Measurements from ENCODE around the gene TOMM20. TPM values are rescaled to one million over a fixed set of nuclear protein-coding genes. Genes with fewer than 3 reads are reported as not detected.

Gene TOMM20
- total RNA-seq, 4 donors from 2014 or later, result 73.6 to 91.7 (median 83.0) TPM

DNA sequence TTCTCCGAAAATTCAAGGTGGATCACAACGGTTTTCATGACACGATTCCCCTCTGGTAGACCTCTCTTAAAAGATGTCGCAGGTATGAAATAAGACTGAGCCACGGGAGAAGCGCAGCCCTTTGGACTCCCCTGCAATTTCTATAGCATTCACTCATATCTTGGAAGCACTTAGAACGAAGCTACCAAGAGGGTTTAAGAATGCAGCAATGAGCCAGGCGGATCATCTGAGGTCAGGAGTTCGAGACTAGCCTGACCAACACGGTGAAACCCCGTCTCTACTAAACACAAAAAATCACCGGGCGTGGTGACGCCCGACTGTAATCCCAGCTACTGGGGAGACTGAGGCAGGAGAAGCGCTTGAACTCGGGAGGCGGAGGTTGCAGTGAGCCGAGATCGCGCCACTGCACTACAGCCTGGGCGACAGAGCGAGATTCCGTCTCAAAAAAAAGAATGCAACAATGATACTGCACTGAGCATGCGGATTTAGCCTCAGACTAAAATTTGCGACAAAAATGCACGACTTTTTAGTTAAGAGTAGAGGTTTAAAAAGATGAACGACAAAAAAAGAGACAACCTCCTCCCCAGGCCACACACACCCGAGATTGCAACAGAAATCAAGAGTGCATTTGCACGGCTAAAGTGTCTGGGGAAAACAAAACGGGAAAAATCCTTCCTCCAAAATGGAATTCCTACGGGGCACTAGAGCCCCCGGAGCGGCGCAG is 743 bp downstream of the TOMM20 start:
- TF ChIP-seq, protein P1, sequence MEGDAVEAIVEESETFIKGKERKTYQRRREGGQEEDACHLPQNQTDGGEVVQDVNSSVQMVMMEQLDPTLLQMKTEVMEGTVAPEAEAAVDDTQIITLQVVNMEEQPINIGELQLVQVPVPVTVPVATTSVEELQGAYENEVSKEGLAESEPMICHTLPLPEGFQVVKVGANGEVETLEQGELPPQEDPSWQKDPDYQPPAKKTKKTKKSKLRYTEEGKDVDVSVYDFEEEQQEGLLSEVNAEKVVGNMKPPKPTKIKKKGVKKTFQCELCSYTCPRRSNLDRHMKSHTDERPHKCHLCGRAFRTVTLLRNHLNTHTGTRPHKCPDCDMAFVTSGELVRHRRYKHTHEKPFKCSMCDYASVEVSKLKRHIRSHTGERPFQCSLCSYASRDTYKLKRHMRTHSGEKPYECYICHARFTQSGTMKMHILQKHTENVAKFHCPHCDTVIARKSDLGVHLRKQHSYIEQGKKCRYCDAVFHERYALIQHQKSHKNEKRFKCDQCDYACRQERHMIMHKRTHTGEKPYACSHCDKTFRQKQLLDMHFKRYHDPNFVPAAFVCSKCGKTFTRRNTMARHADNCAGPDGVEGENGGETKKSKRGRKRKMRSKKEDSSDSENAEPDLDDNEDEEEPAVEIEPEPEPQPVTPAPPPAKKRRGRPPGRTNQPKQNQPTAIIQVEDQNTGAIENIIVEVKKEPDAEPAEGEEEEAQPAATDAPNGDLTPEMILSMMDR (IDR thresholded peaks at IDR 0.05), result no peak
- ATAC-seq (ENCODE audit: low FRiP score) (no peak), DNase-seq (ENCODE audit: low spot score) (no peak)

DNA sequence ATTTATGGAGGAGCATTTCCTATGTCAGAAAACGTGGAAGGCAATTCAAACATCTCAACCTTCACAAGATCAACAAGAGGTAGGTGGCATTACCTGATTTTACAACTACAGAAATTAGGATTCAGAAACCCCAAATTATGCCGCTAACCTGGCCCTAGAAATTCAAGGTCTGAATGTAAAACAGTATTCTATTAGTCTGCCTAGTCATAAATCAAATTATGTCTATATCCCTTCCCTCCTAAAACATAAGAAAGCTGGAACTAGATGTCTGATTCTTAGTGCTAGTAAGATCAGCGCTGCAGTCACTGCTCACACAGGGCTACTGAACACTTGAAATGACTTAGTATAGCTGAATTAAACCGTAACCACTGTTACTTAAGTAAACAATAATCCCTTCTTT is 1.4 kb downstream of the TOMM20 start:
- DNase-seq (ENCODE audit: low spot score) (no peak), ATAC-seq (ENCODE audit: low FRiP score) (no peak)
- TF ChIP-seq, protein P1 (IDR thresholded peaks at IDR 0.05), result no peak

DNA sequence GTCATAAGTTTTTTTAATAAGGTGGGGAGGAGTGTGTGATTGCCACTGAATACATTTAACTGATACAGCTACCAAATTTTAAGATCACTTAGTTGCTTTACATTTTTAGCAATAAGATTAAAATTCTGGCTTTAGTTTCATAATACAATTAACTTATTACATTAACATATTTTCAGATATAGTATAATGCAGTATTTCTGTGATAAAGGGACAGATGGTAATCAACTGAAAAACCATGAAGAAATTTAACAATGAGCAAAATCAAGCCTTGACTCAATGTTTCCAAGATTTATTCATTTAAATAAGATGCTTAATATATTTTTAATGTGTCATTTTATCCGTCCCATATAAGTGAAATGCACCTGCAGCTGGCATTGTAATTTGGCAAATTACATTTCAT is 4.0 kb downstream of the TOMM20 start:
- no peak for DNase-seq (ENCODE audit: low spot score)
- TF ChIP-seq, protein P1 (IDR thresholded peaks at IDR 0.05), result no peak
- ATAC-seq (ENCODE audit: low FRiP score), result no peak

DNA sequence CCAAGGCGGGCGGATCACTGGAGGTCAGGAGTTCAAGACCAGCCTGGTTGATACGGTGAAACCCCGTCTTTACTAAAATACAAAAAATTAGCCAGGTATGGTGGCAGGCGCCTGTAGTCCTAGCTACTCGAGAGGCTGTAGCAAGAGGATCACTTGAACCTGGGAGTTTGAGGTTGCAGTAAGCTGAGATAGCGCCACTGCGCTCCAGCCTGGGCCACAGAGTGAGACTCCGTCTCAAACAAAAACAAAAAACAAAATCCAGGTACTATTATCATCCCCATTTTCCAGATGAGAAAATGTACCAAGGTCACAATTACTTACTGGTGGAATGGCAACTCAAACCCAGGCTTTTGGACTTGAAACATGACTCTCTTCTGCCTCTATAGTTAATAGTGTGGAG is 4.5 kb downstream of the TOMM20 start:
- TF ChIP-seq, protein P1 (IDR thresholded peaks at IDR 0.05), result no peak
- DNase-seq (ENCODE audit: low spot score), result no peak
- ATAC-seq (ENCODE audit: low FRiP score), result no peak

DNA sequence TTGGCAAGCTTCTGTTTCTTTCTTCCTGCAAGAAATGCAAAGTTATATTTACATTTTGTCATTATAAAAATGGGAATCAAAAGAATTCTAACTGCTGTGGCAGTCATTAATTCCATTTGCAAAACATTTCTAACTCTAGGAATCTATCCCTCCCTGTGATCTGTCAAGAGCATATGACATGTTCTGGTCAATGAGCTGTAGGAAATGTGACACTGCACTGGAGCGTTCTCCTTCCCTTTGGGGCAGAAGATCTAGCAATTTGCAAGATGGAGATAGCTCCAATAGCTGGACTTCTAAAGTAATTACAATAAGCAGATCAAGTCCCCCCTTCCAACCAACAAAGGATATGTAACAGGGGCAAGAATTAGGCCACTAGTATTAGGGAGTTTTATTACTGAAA is 6.3 kb downstream of the TOMM20 start:
- ATAC-seq (ENCODE audit: low FRiP score) (no peak), DNase-seq (ENCODE audit: low spot score) (no peak)

DNA sequence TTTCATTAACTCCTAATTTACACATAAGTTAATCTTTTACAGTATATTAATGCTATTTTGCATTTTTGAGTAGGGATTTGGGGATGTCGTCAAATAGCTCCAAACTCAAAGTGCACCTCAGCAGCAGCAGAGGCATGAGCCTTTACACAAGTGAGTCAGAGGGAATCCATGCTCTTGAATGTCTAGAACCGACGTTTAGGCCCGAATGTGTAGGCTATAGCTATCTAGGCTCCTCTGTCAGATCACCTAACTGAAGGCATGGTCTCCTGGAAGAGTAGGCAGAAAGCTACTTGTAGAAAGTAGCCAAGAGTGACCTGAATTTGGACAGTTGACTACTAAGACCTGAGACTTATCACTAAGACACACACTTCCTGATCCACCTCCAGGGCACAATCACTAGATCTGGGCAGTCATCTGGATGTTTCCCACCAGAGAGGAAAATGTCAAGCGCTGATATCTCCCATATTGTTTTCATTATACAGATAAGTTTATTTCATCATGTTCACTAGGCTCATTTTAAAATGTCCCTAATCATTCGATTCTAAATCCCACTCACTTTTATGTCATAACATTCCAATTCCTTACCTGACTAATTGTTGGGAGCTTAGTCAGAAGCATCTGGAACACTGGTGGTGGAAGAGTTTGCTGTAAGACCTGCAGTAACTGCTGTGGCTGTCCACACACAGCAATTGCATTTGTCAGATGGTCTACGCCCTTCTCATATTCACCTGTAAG is 15.3 kb downstream of the TOMM20 start:
- no peak for ATAC-seq (ENCODE audit: low FRiP score)

More for the DNA sequence above, 6.3 kb downstream of the TOMM20 start:
- TF ChIP-seq, protein P1 (IDR thresholded peaks at IDR 0.05), result no peak

More for the DNA sequence above, 15.3 kb downstream of the TOMM20 start:
- TF ChIP-seq, protein P1 (IDR thresholded peaks at IDR 0.05), result no peak
- no peak for DNase-seq (ENCODE audit: low spot score)
